ENCODE data around the gene FOSB. TPM values are rescaled to one million over a fixed set of nuclear protein-coding genes. Genes with fewer than 3 reads are reported as not detected.
A peak's percentile ranks its signal among the peaks of the same experiment; 100 is the strongest.

FOSB gene
- total RNA-seq, 4 donors from 2014 or later: 1.9 to 38.0 (median 15.6) TPM

DNA sequence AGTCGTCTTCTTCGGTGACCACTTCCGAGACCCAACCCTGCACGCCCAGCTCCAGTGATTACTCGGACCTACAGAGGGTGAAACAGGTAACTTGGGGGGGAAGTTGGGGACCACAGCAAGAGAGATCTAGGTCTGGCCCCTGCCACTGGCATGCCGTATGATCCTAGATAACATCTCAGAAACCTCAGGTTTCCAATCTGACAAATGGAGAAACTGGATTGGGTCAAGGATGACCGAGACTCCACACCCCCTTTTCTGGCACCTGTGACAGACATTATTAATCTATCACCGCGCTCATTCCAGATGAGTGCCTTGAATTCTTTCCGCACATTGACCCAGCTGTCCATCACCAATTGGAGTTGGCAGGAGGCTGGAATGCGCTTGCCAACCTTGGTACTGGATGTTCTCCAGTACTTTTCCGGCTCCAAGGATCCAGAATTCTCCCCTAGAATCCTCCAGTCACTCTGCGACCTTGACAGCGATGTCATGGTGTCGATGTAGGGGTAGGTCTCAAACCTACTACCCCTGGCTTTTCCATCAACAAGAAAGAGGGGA, 56.9 kb downstream of the FOSB start:
- Histone ChIP-seq H3K9me3 (no peaks in the 10 kb centered on the region), H3K27ac (peak overlapping the region in 3 of 4 donors; percentile 62 to 75 (median 70)), H3K27me3 (peaks cover 5% of the 10 kb centered on the region), H3K4me3 (no peak overlapping the region), H3K4me1 (peaks cover 0 to 88% (median 12%) of the 10 kb centered on the region in 3 donors), H3K36me3 (peaks cover 0 to 76% of the 10 kb centered on the region in 2 donors)
- ATAC-seq: no peak
- TF ChIP-seq, protein P1, sequence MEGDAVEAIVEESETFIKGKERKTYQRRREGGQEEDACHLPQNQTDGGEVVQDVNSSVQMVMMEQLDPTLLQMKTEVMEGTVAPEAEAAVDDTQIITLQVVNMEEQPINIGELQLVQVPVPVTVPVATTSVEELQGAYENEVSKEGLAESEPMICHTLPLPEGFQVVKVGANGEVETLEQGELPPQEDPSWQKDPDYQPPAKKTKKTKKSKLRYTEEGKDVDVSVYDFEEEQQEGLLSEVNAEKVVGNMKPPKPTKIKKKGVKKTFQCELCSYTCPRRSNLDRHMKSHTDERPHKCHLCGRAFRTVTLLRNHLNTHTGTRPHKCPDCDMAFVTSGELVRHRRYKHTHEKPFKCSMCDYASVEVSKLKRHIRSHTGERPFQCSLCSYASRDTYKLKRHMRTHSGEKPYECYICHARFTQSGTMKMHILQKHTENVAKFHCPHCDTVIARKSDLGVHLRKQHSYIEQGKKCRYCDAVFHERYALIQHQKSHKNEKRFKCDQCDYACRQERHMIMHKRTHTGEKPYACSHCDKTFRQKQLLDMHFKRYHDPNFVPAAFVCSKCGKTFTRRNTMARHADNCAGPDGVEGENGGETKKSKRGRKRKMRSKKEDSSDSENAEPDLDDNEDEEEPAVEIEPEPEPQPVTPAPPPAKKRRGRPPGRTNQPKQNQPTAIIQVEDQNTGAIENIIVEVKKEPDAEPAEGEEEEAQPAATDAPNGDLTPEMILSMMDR (IDR thresholded peaks at IDR 0.05): no peak
- no peak for TF ChIP-seq POLR2AphosphoS5 (IDR thresholded peaks at IDR 0.05)
- TF ChIP-seq EP300 (IDR thresholded peaks at IDR 0.05): no peak
- no peak for TF ChIP-seq POLR2A (IDR thresholded peaks at IDR 0.05)
- WGBS, 2 donors (ENCODE audit: low coverage in 1 of 2): 71 to 83% methylated on average over 7 to 8 of the region's 15 CpGs

Small RNA genes within 50 kb of the gene (small RNA-seq; reads per million reads assigned to genes)
- 0 reads per million in 4 donors for gene MIR6088

Other genes with a start within 250 kb of the FOSB start
- 1 to 10 TPM; 1.2 to 2.9 (median 2.0) TPM for gene EXOC3L2, start 222.6 kb upstream of the FOSB start, total RNA-seq
- 10 to 100 TPM; 14.0 to 35.5 (median 20.6) TPM for gene MARK4, start 216.7 kb upstream of the FOSB start, total RNA-seq
- under 1 TPM in 2 of 4 donors, not detected in 2; 0.17 to 0.73 TPM for gene CKM, start 145.1 kb upstream of the FOSB start, total RNA-seq
- 1 to 10 TPM in 1 of 4 donors, not detected in 3; 1.3 TPM for gene KLC3, start 127.2 kb upstream of the FOSB start, total RNA-seq
- 10 to 100 TPM in 3 of 4 donors, 1 to 10 TPM in 1; 7.1 to 18.8 (median 12.5) TPM for gene ERCC2, start 97.4 kb upstream of the FOSB start, total RNA-seq
- gene PPP1R13L, start 62.9 kb upstream of the FOSB start, total RNA-seq: 10 to 100 TPM in 1 of 4 donors, 1 to 10 TPM in 3; 5.5 to 15.5 (median 9.3) TPM
- 10 to 100 TPM in 1 of 4 donors, 1 to 10 TPM in 3; 1.7 to 10.7 (median 5.8) TPM for gene POLR1G, start 61.4 kb upstream of the FOSB start, total RNA-seq
- gene ERCC1, start 44.1 kb upstream of the FOSB start, total RNA-seq: 10 to 100 TPM; 52.7 to 84.6 (median 68.4) TPM
- gene RTN2, start 29.1 kb downstream of the FOSB start, total RNA-seq: 10 to 100 TPM; 11.0 to 19.6 (median 15.3) TPM
- 1 to 10 TPM in 3 of 4 donors, under 1 TPM in 1; 0.96 to 3.2 (median 2.1) TPM for gene PPM1N, start 30.4 kb downstream of the FOSB start, total RNA-seq
- 100 to 1,000 TPM; 140 to 246 (median 167) TPM for gene VASP, start 39.5 kb downstream of the FOSB start, total RNA-seq
- gene OPA3, start 116.8 kb downstream of the FOSB start, total RNA-seq: 10 to 100 TPM in 3 of 4 donors, 1 to 10 TPM in 1; 5.7 to 14.9 (median 11.6) TPM
- gene GPR4, start 134.2 kb downstream of the FOSB start, total RNA-seq: 1 to 10 TPM in 3 of 4 donors, under 1 TPM in 1; 0.62 to 4.4 (median 2.8) TPM
- gene EML2, start 171.4 kb downstream of the FOSB start, total RNA-seq: 10 to 100 TPM; 18.3 to 29.2 (median 18.9) TPM
- gene GIPR, start 200.2 kb downstream of the FOSB start, total RNA-seq: under 1 TPM in 1 of 4 donors, not detected in 3; 0.54 TPM
- 100 to 1,000 TPM; 113 to 201 (median 152) TPM for gene SNRPD2, start 224.0 kb downstream of the FOSB start, total RNA-seq
- 1 to 10 TPM; 2.7 to 6.6 (median 4.2) TPM for gene QPCTL, start 224.7 kb downstream of the FOSB start, total RNA-seq

All from gastroesophageal sphincter (tissue), 4 donors.